Neural progenitor cell (in vitro differentiated cells): ENCODE data around the gene PDE3B. TPM values are rescaled to one million over a fixed set of nuclear protein-coding genes. Genes with fewer than 3 reads are reported as not detected.
"Not testable (repeated sequence)": the region's sequence is repeated elsewhere in the genome, so short reads cannot be mapped to it uniquely, and the experiment has no call there.

Source experiments
- DNase-seq: peaks from one replicate; pipeline ENCODE4 v3.0.0-alpha.2; 2016; ENCODE audit warnings: low spot score
- H2AFZ ChIP-seq: fragments of 200-600 bp; sonication (generic); replicated peaks from 2 replicates; pipeline ENCODE4 v1.6.1; 2016; ENCODE audit warnings: antibody characterized with exemption
- H3F3A ChIP-seq: fragments of 200-600 bp; sonication (generic); 2 replicates; pipeline ENCODE4 v1.6.1; 2016; ENCODE audit warnings: antibody characterized with exemption, low read depth
- H3K27ac ChIP-seq: fragments of 200-600 bp; sonication (generic); 2 replicates; pipeline ENCODE4 v1.5.1; 2016; ENCODE audit warnings: mild to moderate bottlenecking
- H3K27me3 ChIP-seq: fragments of 200-600 bp; sonication (generic); 2 replicates; pipeline ENCODE4 v1.6.1; 2016; ENCODE audit warnings: mild to moderate bottlenecking, moderate library complexity
- H3K36me3 ChIP-seq: fragments of 200-600 bp; sonication (generic); 2 replicates; pipeline ENCODE4 v1.5.1; 2016
- H3K4me1 ChIP-seq: fragments of 200-600 bp; sonication (generic); 2 replicates; pipeline ENCODE4 v1.6.1; 2016; ENCODE audit warnings: mixed run types
- H3K4me2 ChIP-seq: fragments of 200-600 bp; sonication (generic); 2 replicates; pipeline ENCODE4 v1.6.1; 2016
- H3K4me3 ChIP-seq: fragments of 200-600 bp; sonication (generic); 2 replicates; pipeline ENCODE4 v1.5.1; 2016
- H3K79me2 ChIP-seq: fragments of 200-600 bp; sonication (generic); 2 replicates; pipeline ENCODE4 v1.6.1; 2016; ENCODE audit warnings: low read depth
- H3K9ac ChIP-seq: fragments of 200-600 bp; sonication (generic); 2 replicates; pipeline ENCODE4 v1.6.1; 2016
- H3K9me3 ChIP-seq: fragments of 200-600 bp; sonication (generic); 2 replicates; pipeline ENCODE4 v1.5.1; 2016; ENCODE audit warnings: low read depth
- H4K20me1 ChIP-seq: fragments of 200-600 bp; sonication (generic); 2 replicates; pipeline ENCODE4 v1.6.1; 2016; ENCODE audit warnings: low read depth
- H3K27ac Mint-ChIP-seq: 3 replicates; pipeline ENCODE4 v1.8.0; 2021; ENCODE audit warnings: mixed read lengths
- H3K27me3 Mint-ChIP-seq: 2 replicates; pipeline ENCODE4 v1.8.0; 2022; ENCODE audit warnings: low read depth, mild to moderate bottlenecking, inconsistent platforms, moderate library complexity, mixed read lengths; ENCODE audit not compliant: insufficient read depth
- H3K36me3 Mint-ChIP-seq: 3 replicates; pipeline ENCODE4 v1.8.0; 2021; ENCODE audit warnings: mixed read lengths
- H3K4me1 Mint-ChIP-seq: 3 replicates; pipeline ENCODE4 v1.8.0; 2021; ENCODE audit warnings: mixed read lengths
- H3K4me3 Mint-ChIP-seq: 3 replicates; pipeline ENCODE4 v1.8.0; 2021; ENCODE audit warnings: mild to moderate bottlenecking, moderate library complexity, mixed read lengths
- H3K9me3 Mint-ChIP-seq: 3 replicates; pipeline ENCODE4 v1.8.0; 2020; ENCODE audit warnings: mixed read lengths
- EZH2 ChIP-seq: fragments of 200-600 bp; sonication (generic); IDR thresholded peaks from 2 replicates; pipeline ENCODE4 v1.6.1; 2017; ENCODE audit warnings: antibody characterized with exemption, mild to moderate bottlenecking, moderate library complexity
- EZH2phosphoT487 ChIP-seq: fragments of 200-600 bp; sonication (generic); IDR thresholded peaks from 2 replicates; pipeline ENCODE4 v1.6.1; 2017; ENCODE audit warnings: antibody characterized with exemption
- total RNA-seq: library from RNA; depleted of rRNA; stranded (reverse); fragments of >200 nt; gene quantifications from 2 replicates; pipeline ENCODE4 v1.2.3, GENCODE V29; 2015; ENCODE audit warnings: low replicate concordance
- TF ChIP-seq, protein P1 (sequence below): fragments of 200-600 bp; sonication (generic); IDR thresholded peaks from 2 replicates; pipeline ENCODE4 v1.5.1; 2017; ENCODE audit warnings: antibody characterized with exemption, mild to moderate bottlenecking

Gene PDE3B
- total RNA-seq = 14.3 and 15.9 TPM in 2 replicates

GRCh38 chr11:14643697-14644225 is at the start of gene PDE3B:
Gene PDE3B, plus strand, starts transcription at chr11:14643804. Its CDS starts 272 bp downstream, at chr11:14644076.
- Mint-ChIP-seq H3K9me3 (no peaks in the 10 kb centered on the region), H3K27ac (no peak within 1 kb of the TSS), H3K27me3 (peaks cover 3% of the 10 kb centered on the region), H3K4me3 (peak within 1 kb of the TSS; percentile 96), H3K36me3 (no peaks in the 10 kb centered on the region), H3K4me1 (peaks cover 18% of the 10 kb centered on the region)
- peak; percentile 14 for TF ChIP-seq EZH2
- TF ChIP-seq EZH2phosphoT487 = no peak
- TF ChIP-seq, protein P1, sequence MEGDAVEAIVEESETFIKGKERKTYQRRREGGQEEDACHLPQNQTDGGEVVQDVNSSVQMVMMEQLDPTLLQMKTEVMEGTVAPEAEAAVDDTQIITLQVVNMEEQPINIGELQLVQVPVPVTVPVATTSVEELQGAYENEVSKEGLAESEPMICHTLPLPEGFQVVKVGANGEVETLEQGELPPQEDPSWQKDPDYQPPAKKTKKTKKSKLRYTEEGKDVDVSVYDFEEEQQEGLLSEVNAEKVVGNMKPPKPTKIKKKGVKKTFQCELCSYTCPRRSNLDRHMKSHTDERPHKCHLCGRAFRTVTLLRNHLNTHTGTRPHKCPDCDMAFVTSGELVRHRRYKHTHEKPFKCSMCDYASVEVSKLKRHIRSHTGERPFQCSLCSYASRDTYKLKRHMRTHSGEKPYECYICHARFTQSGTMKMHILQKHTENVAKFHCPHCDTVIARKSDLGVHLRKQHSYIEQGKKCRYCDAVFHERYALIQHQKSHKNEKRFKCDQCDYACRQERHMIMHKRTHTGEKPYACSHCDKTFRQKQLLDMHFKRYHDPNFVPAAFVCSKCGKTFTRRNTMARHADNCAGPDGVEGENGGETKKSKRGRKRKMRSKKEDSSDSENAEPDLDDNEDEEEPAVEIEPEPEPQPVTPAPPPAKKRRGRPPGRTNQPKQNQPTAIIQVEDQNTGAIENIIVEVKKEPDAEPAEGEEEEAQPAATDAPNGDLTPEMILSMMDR = peak; percentile 31
- peaks cover 30% of the 10 kb centered on the region for H3K79me2 ChIP-seq
- no peaks in the 10 kb centered on the region for H3K36me3 ChIP-seq
- peaks cover 16% of the 10 kb centered on the region for H3F3A ChIP-seq
- peaks cover 20% of the 10 kb centered on the region for H3K4me1 ChIP-seq
- H3K4me2 ChIP-seq = peak within 1 kb of the TSS; percentile 94
- peaks cover 27% of the 10 kb centered on the region for H4K20me1 ChIP-seq
- peaks cover 45% of the 10 kb centered on the region for H3K27me3 ChIP-seq
- peak within 1 kb of the TSS; percentile 98 for H3K4me3 ChIP-seq
- H3K9ac ChIP-seq = peak within 1 kb of the TSS; percentile 53
- peak within 1 kb of the TSS; percentile 93 for H2AFZ ChIP-seq
- DNase-seq = peak; percentile 92
- peak within 1 kb of the TSS; percentile 25 for H3K27ac ChIP-seq
- H3K9me3 ChIP-seq = no peaks in the 10 kb centered on the region

GRCh38 chr11:14595261-14595660 is 48.3 kb upstream of the PDE3B start:
- not testable (repeated sequence) for H3K4me3 ChIP-seq, H3F3A ChIP-seq, H3K79me2 ChIP-seq, H3K27me3 ChIP-seq, H3K36me3 ChIP-seq, H3K4me1 Mint-ChIP-seq, H3K27me3 Mint-ChIP-seq, H4K20me1 ChIP-seq, H3K4me3 Mint-ChIP-seq, H2AFZ ChIP-seq, H3K27ac Mint-ChIP-seq, H3K4me1 ChIP-seq, H3K9me3 ChIP-seq, H3K4me2 ChIP-seq, H3K9ac ChIP-seq, DNase-seq, H3K27ac ChIP-seq
- peaks cover 18% of the 10 kb centered on the region for H3K9me3 Mint-ChIP-seq
- H3K36me3 Mint-ChIP-seq = peaks cover 21% of the 10 kb centered on the region

DNA sequence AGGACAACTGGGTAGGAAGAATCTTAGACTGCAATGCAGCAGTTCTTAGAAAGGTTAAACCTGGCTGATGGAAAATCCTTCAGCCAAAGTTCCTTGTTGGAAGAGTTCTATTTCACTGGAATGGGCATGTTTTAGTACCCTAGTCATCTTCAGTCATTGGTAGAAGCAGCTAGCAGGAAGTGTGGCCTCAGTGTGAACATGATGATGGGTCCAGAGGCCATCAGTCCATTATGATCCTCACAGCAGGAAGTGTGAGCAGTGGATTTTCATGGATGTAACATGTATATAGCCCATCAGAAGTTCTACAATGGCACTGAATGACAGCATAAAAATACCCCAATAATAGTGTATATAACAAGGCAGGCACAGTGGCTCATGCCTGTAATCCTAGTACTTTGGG is 35.9 kb upstream of the PDE3B start:
- no peaks in the 10 kb centered on the region for H3F3A ChIP-seq
- no peak overlapping the region for H3K27ac ChIP-seq
- H3K9me3 ChIP-seq = no peaks in the 10 kb centered on the region
- H3K9ac ChIP-seq = no peak overlapping the region
- no peaks in the 10 kb centered on the region for H3K36me3 ChIP-seq
- H3K4me1 ChIP-seq = no peaks in the 10 kb centered on the region
- Mint-ChIP-seq H3K27me3 (no peaks in the 10 kb centered on the region), H3K4me1 (no peaks in the 10 kb centered on the region), H3K36me3 (peaks cover 11% of the 10 kb centered on the region), H3K27ac (no peak overlapping the region), H3K4me3 (no peak overlapping the region), H3K9me3 (peaks cover 6% of the 10 kb centered on the region)
- H4K20me1 ChIP-seq = no peaks in the 10 kb centered on the region
- no peak overlapping the region for H3K4me3 ChIP-seq
- no peaks in the 10 kb centered on the region for H3K79me2 ChIP-seq
- no peak overlapping the region for H2AFZ ChIP-seq
- H3K4me2 ChIP-seq = no peak overlapping the region
- TF ChIP-seq, protein P1 = no peak
- TF ChIP-seq EZH2phosphoT487 (no peak), EZH2 (no peak)
- H3K27me3 ChIP-seq = no peaks in the 10 kb centered on the region
- DNase-seq = no peak

GRCh38 chr11:14609902-14610301 is 33.7 kb upstream of the PDE3B start:
- no peak overlapping the region for H3K4me3 Mint-ChIP-seq
- no peaks in the 10 kb centered on the region for H3K36me3 ChIP-seq
- no peak overlapping the region for H3K9ac ChIP-seq
- H3K4me3 ChIP-seq = no peak overlapping the region
- no peaks in the 10 kb centered on the region for H3K4me1 Mint-ChIP-seq
- no peaks in the 10 kb centered on the region for H3K27me3 Mint-ChIP-seq
- H3K27ac ChIP-seq = no peak overlapping the region
- H4K20me1 ChIP-seq = no peaks in the 10 kb centered on the region
- H3K9me3 ChIP-seq = no peaks in the 10 kb centered on the region
- DNase-seq = no peak
- H3K4me2 ChIP-seq = no peak overlapping the region
- H2AFZ ChIP-seq = no peak overlapping the region
- H3K27ac Mint-ChIP-seq = no peak overlapping the region
- no peaks in the 10 kb centered on the region for H3F3A ChIP-seq
- no peaks in the 10 kb centered on the region for H3K4me1 ChIP-seq
- peaks cover 4% of the 10 kb centered on the region for H3K9me3 Mint-ChIP-seq
- no peaks in the 10 kb centered on the region for H3K27me3 ChIP-seq
- peaks cover 9% of the 10 kb centered on the region for H3K36me3 Mint-ChIP-seq
- TF ChIP-seq EZH2phosphoT487 (no peak), EZH2 (no peak)
- TF ChIP-seq, protein P1 = no peak
- no peaks in the 10 kb centered on the region for H3K79me2 ChIP-seq
